GM23338 (cell line): ENCODE results near the gene SLC44A1. TPM values are rescaled to one million over a fixed set of nuclear protein-coding genes. Genes with fewer than 3 reads are reported as not detected.
A peak's percentile ranks its signal among the peaks of the same experiment; 100 is the strongest.

Experiments used
- ATAC-seq: fragments of 200-7000 bp; cut with Tn5 transposase; 3 replicates; pipeline ENCODE4 v1.9.1; 2020
- DNase-seq: peaks from one replicate; pipeline ENCODE4 v3.0.0-alpha.2; 2015; ENCODE audit warnings: low spot score
- H2AFZ ChIP-seq: fragments of 200-600 bp; sonication (generic); 2 replicates; pipeline ENCODE4 v1.8.0; 2016; ENCODE audit warnings: antibody characterized with exemption, mild to moderate bottlenecking, moderate library complexity
- H3F3A ChIP-seq: fragments of 200-600 bp; sonication (generic); replicated peaks from 2 replicates; pipeline ENCODE4 v1.8.0; 2017; ENCODE audit warnings: antibody characterized with exemption, mixed run types, low read depth
- H3K27ac ChIP-seq: fragments of 200-600 bp; sonication (generic); 2 replicates; pipeline ENCODE4 v1.6.1; 2016; ENCODE audit warnings: low read depth
- H3K27me3 ChIP-seq: fragments of 200-600 bp; sonication (generic); 2 replicates; pipeline ENCODE4 v1.8.0; 2016; ENCODE audit warnings: mild to moderate bottlenecking, mixed run types, moderate library complexity; ENCODE audit not compliant: insufficient read depth
- H3K36me3 ChIP-seq: fragments of 200-600 bp; sonication (generic); 2 replicates; pipeline ENCODE4 v1.8.0; 2016; ENCODE audit warnings: mild to moderate bottlenecking; ENCODE audit not compliant: insufficient read depth
- H3K4me1 ChIP-seq: fragments of 200-600 bp; sonication (generic); 2 replicates; pipeline ENCODE4 v1.8.0; 2016; ENCODE audit warnings: mild to moderate bottlenecking, moderate library complexity; ENCODE audit not compliant: insufficient read depth
- H3K4me2 ChIP-seq: fragments of 200-600 bp; sonication (generic); 2 replicates; pipeline ENCODE4 v1.7.1; 2017; ENCODE audit warnings: mixed run types
- H3K4me3 ChIP-seq: fragments of 200-600 bp; sonication (generic); 2 replicates; pipeline ENCODE4 v1.6.1; 2016; ENCODE audit warnings: mixed run types
- H3K79me2 ChIP-seq: fragments of 200-600 bp; sonication (generic); replicated peaks from 2 replicates; pipeline ENCODE4 v1.8.0; 2017; ENCODE audit warnings: mild to moderate bottlenecking; ENCODE audit not compliant: insufficient read depth
- H3K9me2 ChIP-seq: fragments of 200-600 bp; sonication (generic); 2 replicates; pipeline ENCODE4 v1.8.0; 2017; ENCODE audit not compliant: insufficient read depth
- H4K20me1 ChIP-seq: fragments of 200-600 bp; sonication (generic); replicated peaks from 2 replicates; pipeline ENCODE4 v1.8.0; 2017; ENCODE audit warnings: mild to moderate bottlenecking; ENCODE audit not compliant: insufficient read depth
- H3K27ac Mint-ChIP-seq: 2 replicates; pipeline ENCODE4 v1.8.0; 2020; ENCODE audit warnings: inconsistent platforms, mild to moderate bottlenecking, moderate library complexity, mixed read lengths
- H3K27me3 Mint-ChIP-seq: 3 replicates; pipeline ENCODE4 v1.8.0; 2022; ENCODE audit warnings: low read depth, mild to moderate bottlenecking, moderate library complexity, mixed read lengths, inconsistent platforms; ENCODE audit not compliant: insufficient read depth, poor library complexity
- H3K36me3 Mint-ChIP-seq: 3 replicates; pipeline ENCODE4 v1.8.0; 2021; ENCODE audit warnings: low read depth, mild to moderate bottlenecking, inconsistent platforms, moderate library complexity, mixed read lengths
- H3K4me1 Mint-ChIP-seq: 3 replicates; pipeline ENCODE4 v1.8.0; 2020; ENCODE audit warnings: mild to moderate bottlenecking, inconsistent platforms, mixed read lengths
- H3K4me3 Mint-ChIP-seq: 3 replicates; pipeline ENCODE4 v1.8.0; 2021; ENCODE audit warnings: moderate library complexity, mild to moderate bottlenecking, inconsistent platforms, mixed read lengths
- H3K9me3 Mint-ChIP-seq: 3 replicates; pipeline ENCODE4 v1.8.0; 2020; ENCODE audit warnings: moderate library complexity, mild to moderate bottlenecking, inconsistent platforms, mixed read lengths
- EZH2 ChIP-seq: fragments of 200-600 bp; sonication (generic); IDR thresholded peaks from one replicate; pipeline ENCODE4 v1.8.0; 2017; ENCODE audit warnings: antibody characterized with exemption, mild to moderate bottlenecking, low read depth; ENCODE audit not compliant: unreplicated experiment
- JUNB ChIP-seq: IDR thresholded peaks from one replicate; pipeline ENCODE4 v1.6.1; 2016; ENCODE audit warnings: antibody characterized with exemption; ENCODE audit not compliant: unreplicated experiment
- STAT1 ChIP-seq: IDR thresholded peaks from one replicate; pipeline ENCODE4 v1.6.1; 2016; ENCODE audit warnings: antibody characterized with exemption; ENCODE audit not compliant: unreplicated experiment
- ZNF114 ChIP-seq: fragments of 250-450 bp; sonication (Bioruptor Pico); IDR thresholded peaks from 2 replicates; pipeline ENCODE4 v1.5.0; 2020; ENCODE audit warnings: mild to moderate bottlenecking, moderate library complexity
- ZNF331 ChIP-seq: fragments of 250-450 bp; sonication (Bioruptor Pico); IDR thresholded peaks from 2 replicates; pipeline ENCODE4 v1.5.0; 2020; ENCODE audit warnings: low read depth, mild to moderate bottlenecking, moderate library complexity
- polyA plus RNA-seq: library from polyadenylated mRNA; unstranded; fragments of >200 nt; fragmentation: Nextera tagmentation; extraction: Ambion mirVana; gene quantifications from 2 replicates; pipeline ENCODE4 v1.2.1, GENCODE V29; 2016
- total RNA-seq: library from RNA; depleted of rRNA; stranded (reverse); fragments of >200 nt; shearing (Covaris generic); gene quantifications from 2 replicates; pipeline ENCODE4 v1.2.3, GENCODE V29; 2014
- TF ChIP-seq, protein P1 (sequence below): fragments of 250-450 bp; sonication (Bioruptor Pico); IDR thresholded peaks from 2 replicates; pipeline ENCODE4 v1.5.0; 2020; ENCODE audit warnings: mild to moderate bottlenecking, moderate library complexity
- TF ChIP-seq, protein P2 (sequence below): IDR thresholded peaks from 2 replicates; pipeline ENCODE4 v1.6.1; 2016; ENCODE audit warnings: antibody characterized with exemption

Gene SLC44A1
- total and polyA plus RNA-seq, 2 experiments from 2014 or later: 14.9 to 75.0 TPM

DNA sequence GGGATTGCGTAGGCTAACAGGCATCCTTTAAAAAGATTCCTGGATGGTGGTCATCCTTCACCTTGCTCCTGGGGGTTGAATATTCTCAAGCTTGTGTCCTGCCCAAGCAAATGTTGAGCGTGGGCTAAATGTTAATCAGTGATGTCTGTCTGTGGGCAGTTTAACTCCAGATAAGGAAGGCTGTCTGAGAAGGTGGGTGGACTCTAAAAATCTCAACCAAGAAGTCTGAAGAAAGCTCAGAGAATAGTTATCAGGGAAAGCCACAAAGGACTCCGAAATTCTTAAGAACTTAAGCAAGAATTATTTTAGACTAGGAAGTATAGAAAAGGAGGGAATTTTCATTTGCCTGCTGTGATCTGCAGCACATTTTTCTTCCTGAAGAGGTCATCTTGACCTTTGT is 125.5 kb downstream of the SLC44A1 start (continued):
- TF ChIP-seq, protein P1, sequence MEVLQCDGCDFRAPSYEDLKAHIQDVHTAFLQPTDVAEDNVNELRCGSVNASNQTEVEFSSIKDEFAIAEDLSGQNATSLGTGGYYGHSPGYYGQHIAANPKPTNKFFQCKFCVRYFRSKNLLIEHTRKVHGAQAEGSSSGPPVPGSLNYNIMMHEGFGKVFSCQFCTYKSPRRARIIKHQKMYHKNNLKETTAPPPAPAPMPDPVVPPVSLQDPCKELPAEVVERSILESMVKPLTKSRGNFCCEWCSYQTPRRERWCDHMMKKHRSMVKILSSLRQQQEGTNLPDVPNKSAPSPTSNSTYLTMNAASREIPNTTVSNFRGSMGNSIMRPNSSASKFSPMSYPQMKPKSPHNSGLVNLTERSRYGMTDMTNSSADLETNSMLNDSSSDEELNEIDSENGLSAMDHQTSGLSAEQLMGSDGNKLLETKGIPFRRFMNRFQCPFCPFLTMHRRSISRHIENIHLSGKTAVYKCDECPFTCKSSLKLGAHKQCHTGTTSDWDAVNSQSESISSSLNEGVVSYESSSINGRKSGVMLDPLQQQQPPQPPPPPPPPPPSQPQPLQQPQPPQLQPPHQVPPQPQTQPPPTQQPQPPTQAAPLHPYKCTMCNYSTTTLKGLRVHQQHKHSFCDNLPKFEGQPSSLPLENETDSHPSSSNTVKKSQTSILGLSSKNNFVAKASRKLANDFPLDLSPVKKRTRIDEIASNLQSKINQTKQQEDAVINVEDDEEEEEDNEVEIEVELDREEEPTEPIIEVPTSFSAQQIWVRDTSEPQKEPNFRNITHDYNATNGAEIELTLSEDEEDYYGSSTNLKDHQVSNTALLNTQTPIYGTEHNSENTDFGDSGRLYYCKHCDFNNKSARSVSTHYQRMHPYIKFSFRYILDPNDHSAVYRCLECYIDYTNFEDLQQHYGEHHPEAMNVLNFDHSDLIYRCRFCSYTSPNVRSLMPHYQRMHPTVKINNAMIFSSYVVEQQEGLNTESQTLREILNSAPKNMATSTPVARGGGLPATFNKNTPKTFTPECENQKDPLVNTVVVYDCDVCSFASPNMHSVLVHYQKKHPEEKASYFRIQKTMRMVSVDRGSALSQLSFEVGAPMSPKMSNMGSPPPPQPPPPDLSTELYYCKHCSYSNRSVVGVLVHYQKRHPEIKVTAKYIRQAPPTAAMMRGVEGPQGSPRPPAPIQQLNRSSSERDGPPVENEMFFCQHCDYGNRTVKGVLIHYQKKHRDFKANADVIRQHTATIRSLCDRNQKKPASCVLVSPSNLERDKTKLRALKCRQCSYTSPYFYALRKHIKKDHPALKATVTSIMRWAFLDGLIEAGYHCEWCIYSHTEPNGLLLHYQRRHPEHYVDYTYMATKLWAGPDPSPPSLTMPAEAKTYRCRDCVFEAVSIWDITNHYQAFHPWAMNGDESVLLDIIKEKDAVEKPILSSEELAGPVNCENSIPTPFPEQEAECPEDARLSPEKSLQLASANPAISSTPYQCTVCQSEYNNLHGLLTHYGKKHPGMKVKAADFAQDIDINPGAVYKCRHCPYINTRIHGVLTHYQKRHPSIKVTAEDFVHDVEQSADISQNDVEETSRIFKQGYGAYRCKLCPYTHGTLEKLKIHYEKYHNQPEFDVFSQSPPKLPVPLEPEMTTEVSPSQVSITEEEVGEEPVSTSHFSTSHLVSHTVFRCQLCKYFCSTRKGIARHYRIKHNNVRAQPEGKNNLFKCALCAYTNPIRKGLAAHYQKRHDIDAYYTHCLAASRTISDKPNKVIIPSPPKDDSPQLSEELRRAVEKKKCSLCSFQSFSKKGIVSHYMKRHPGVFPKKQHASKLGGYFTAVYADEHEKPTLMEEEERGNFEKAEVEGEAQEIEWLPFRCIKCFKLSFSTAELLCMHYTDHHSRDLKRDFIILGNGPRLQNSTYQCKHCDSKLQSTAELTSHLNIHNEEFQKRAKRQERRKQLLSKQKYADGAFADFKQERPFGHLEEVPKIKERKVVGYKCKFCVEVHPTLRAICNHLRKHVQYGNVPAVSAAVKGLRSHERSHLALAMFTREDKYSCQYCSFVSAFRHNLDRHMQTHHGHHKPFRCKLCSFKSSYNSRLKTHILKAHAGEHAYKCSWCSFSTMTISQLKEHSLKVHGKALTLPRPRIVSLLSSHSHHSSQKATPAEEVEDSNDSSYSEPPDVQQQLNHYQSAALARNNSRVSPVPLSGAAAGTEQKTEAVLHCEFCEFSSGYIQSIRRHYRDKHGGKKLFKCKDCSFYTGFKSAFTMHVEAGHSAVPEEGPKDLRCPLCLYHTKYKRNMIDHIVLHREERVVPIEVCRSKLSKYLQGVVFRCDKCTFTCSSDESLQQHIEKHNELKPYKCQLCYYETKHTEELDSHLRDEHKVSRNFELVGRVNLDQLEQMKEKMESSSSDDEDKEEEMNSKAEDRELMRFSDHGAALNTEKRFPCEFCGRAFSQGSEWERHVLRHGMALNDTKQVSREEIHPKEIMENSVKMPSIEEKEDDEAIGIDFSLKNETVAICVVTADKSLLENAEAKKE (CRISPR knock-in tag): no peak
- TF ChIP-seq ZNF331 (CRISPR knock-in tag): no peak
- TF ChIP-seq JUNB: no peak

DNA sequence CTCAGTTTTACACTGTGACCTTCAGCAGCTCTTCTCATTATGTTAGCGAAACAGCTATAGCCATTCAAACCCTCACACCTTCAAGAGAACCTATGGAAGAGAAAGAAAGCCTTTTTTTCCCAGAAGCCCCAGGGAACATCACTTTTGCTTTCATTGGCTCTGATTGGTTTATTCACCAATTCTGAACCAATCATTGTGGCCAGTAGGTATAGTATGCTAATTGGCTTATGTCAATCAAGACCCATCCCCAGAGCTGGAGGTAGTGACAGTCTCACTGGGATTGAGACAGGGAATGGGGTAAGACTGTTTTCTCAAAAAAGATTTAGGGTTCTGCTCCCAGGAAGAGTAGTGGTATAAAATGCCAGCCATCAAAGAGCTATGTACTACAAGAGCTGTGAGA is 129.3 kb downstream of the SLC44A1 start:
- no peaks in the 10 kb centered on the region; the same call in 2 of the 3 replicates for H3K9me3 Mint-ChIP-seq
- Histone ChIP-seq H3F3A (no peaks in the 10 kb centered on the region), H2AFZ (no peak overlapping the region), H3K4me3 (no peak overlapping the region), H3K79me2 (no peaks in the 10 kb centered on the region), H3K4me2 (no peak overlapping the region), H3K27ac (no peak overlapping the region), H3K4me1 (no peaks in the 10 kb centered on the region), H3K36me3 (no peaks in the 10 kb centered on the region; the same call in 1 of the 2 replicates), H4K20me1 (no peaks in the 10 kb centered on the region), H3K27me3 (no peaks in the 10 kb centered on the region), H3K9me2 (no peaks in the 10 kb centered on the region)
- H3K27me3 Mint-ChIP-seq: peaks cover 2% of the 10 kb centered on the region
- H3K4me1 Mint-ChIP-seq: no peaks in the 10 kb centered on the region
- no peak overlapping the region; the same call in 1 of the 2 replicates for H3K27ac Mint-ChIP-seq
- ATAC-seq (peak; percentile 59), DNase-seq (no peak)
- no peak overlapping the region for H3K4me3 Mint-ChIP-seq
- H3K36me3 Mint-ChIP-seq: peaks cover 39% of the 10 kb centered on the region
- TF ChIP-seq ZNF114 (CRISPR knock-in tag): no peak
- TF ChIP-seq STAT1: no peak
- TF ChIP-seq, protein P2, sequence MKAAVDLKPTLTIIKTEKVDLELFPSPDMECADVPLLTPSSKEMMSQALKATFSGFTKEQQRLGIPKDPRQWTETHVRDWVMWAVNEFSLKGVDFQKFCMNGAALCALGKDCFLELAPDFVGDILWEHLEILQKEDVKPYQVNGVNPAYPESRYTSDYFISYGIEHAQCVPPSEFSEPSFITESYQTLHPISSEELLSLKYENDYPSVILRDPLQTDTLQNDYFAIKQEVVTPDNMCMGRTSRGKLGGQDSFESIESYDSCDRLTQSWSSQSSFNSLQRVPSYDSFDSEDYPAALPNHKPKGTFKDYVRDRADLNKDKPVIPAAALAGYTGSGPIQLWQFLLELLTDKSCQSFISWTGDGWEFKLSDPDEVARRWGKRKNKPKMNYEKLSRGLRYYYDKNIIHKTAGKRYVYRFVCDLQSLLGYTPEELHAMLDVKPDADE: no peak
- TF ChIP-seq JUNB: no peak
- TF ChIP-seq ZNF331 (CRISPR knock-in tag): no peak
- TF ChIP-seq, protein P1 (CRISPR knock-in tag): no peak
- TF ChIP-seq EZH2: no peak
